CD4-positive, alpha-beta T cell (primary cell): ENCODE data around the gene RTN4RL2. TPM values are rescaled to one million over a fixed set of nuclear protein-coding genes. Genes with fewer than 3 reads are reported as not detected.
A peak's percentile ranks its signal among the peaks of the same experiment; 100 is the strongest.

Experiments used
- ATAC-seq: fragments of 200-7000 bp; cut with Tn5 transposase; one replicate; pipeline ENCODE4 v1.10.0; 2022; ENCODE audit warnings: mild to moderate bottlenecking; ENCODE audit not compliant: poor library complexity
- CTCF ChIA-PET: fragments of 350-600 bp; sonication (Branson Sonifier 250); formaldehyde crosslinking; loops from one replicate; lab custom pipeline; 2021; ENCODE audit warnings: antibody characterized with exemption, inconsistent platforms; lab: Charles Lee
- POLR2A ChIA-PET: fragments of 350-600 bp; sonication (Branson Sonifier 250); formaldehyde crosslinking; loops from one replicate; lab custom pipeline; 2021; ENCODE audit warnings: antibody characterized with exemption, inconsistent platforms; lab: Charles Lee
- DNase-seq, 14 experiments: peaks; one replicate each; pipeline ENCODE4 v3.0.0-alpha.2; 2013 to 2020; ENCODE audit warnings: mixed read lengths in 2 of 14
- H3K27ac ChIP-seq, 2 donors: one replicate each; pipeline versions ENCODE4 v1.5.1 to v1.7.0; 2013; ENCODE audit warnings: low read length in 2 of 2, low read depth in 1 of 2, mild to moderate bottlenecking in 1 of 2
- H3K27me3 ChIP-seq, 2 experiments: 1 replicate in 1 of 2; 2 replicates in 1 of 2; pipeline versions ENCODE4 v1.6.1 to v1.7.0; 2013; ENCODE audit warnings: low read length in 2 of 2, control low read depth in 1 of 2, mild to moderate bottlenecking in 1 of 2, moderate library complexity in 1 of 2; ENCODE audit not compliant: insufficient read depth in 2 of 2, control insufficient read depth in 1 of 2
- H3K36me3 ChIP-seq: one replicate; pipeline ENCODE4 v1.6.1; 2013; ENCODE audit warnings: low read length, control low read depth; ENCODE audit not compliant: insufficient read depth
- H3K4me1 ChIP-seq: one replicate; pipeline ENCODE4 v1.6.1; 2013; ENCODE audit warnings: low read length, control low read depth; ENCODE audit not compliant: insufficient read depth
- H3K4me3 ChIP-seq: one replicate; pipeline ENCODE4 v1.5.1; 2013; ENCODE audit warnings: mild to moderate bottlenecking, low read length, moderate library complexity
- H3K9me3 ChIP-seq, 2 experiments: 1 replicate in 1 of 2; 2 replicates in 1 of 2; pipeline versions ENCODE4 v1.6.1 to v1.7.0; 2013; ENCODE audit warnings: low read length in 2 of 2, mild to moderate bottlenecking in 2 of 2, control low read depth in 1 of 2, moderate library complexity in 1 of 2; ENCODE audit not compliant: control insufficient read depth in 1 of 2, insufficient read depth in 1 of 2
- H3K27ac Mint-ChIP-seq: one replicate; pipeline ENCODE4 v1.8.0; 2020; ENCODE audit warnings: mixed read lengths
- H3K27me3 Mint-ChIP-seq: one replicate; pipeline ENCODE4 v1.8.0; 2021; ENCODE audit warnings: mixed read lengths
- H3K36me3 Mint-ChIP-seq: one replicate; pipeline ENCODE4 v1.8.0; 2021; ENCODE audit warnings: low read depth, mixed read lengths
- H3K4me1 Mint-ChIP-seq: one replicate; pipeline ENCODE4 v1.8.0; 2021; ENCODE audit warnings: low read depth, mixed read lengths
- H3K4me3 Mint-ChIP-seq: one replicate; pipeline ENCODE4 v1.8.0; 2020; ENCODE audit warnings: mild to moderate bottlenecking, mixed read lengths
- H3K9me3 Mint-ChIP-seq: one replicate; pipeline ENCODE4 v1.8.0; 2020; ENCODE audit warnings: mixed read lengths
- CTCF ChIP-seq: fragments of 200-600 bp; IDR thresholded peaks from one replicate; pipeline ENCODE4 v1.8.0; 2022; ENCODE audit warnings: antibody characterized with exemption, mild to moderate bottlenecking
- intact Hi-C, 2 experiments: fragments of 100-400 bp; cut with DNase I in 1 of 2; cut with micrococcal nuclease in 1 of 2; formaldehyde crosslinking; loops; one replicate each; pipeline versions ENCODE4 v1.15.1 to v1.9.0; 2023 to 2025; cut with DNase I, micrococcal nuclease
- total RNA-seq, 174 experiments: library from RNA in 2 of 174; stranded (reverse) in 2 of 174; gene quantifications; one replicate each; pipeline ENCODE4 v1.2.3 and lab custom pipeline; 2021 to 2026

The RTN4RL2 gene
- total RNA-seq, 2 experiments from 2014 or later, result 0.17 to 0.19 TPM

GRCh38 chr11:57453543-57454177, 6.7 kb upstream of the RTN4RL2 start:
- Histone ChIP-seq H3K4me3 (no peak overlapping the region), H3K9me3 (no peaks in the 10 kb centered on the region), H3K27ac (no peak overlapping the region), H3K36me3 (no peaks in the 10 kb centered on the region), H3K4me1 (peaks cover 18% of the 10 kb centered on the region), H3K27me3 (peaks cover 12 to 21% of the 10 kb centered on the region in 2 experiments)
- ChIA-PET POLR2A (no interaction called here), CTCF (no interaction called here)
- Mint-ChIP-seq H3K36me3 (no peaks in the 10 kb centered on the region), H3K9me3 (no peaks in the 10 kb centered on the region), H3K4me1 (peaks cover 16% of the 10 kb centered on the region), H3K27me3 (peaks cover 34% of the 10 kb centered on the region), H3K4me3 (no peak overlapping the region), H3K27ac (no peak overlapping the region)
- no peak for DNase-seq
- intact Hi-C loops, result loop anchor here (10.0 kb wide), 3 partner anchors 109 to 1071 kb away; no protein-coding TSS in a partner anchor
- TF ChIP-seq CTCF, result no peak
- no peak for ATAC-seq

GRCh38 chr11:57456960-57457642, 3.2 kb upstream of the RTN4RL2 start:
- Histone ChIP-seq H3K4me3 (no peak overlapping the region), H3K27ac (no peak overlapping the region), H3K36me3 (no peaks in the 10 kb centered on the region), H3K27me3 (peaks cover 33 to 36% of the 10 kb centered on the region in 2 experiments), H3K9me3 (no peaks in the 10 kb centered on the region), H3K4me1 (peaks cover 42% of the 10 kb centered on the region)
- H3K27me3 Mint-ChIP-seq, result peaks cover 51% of the 10 kb centered on the region
- H3K4me3 Mint-ChIP-seq, result peak overlapping the region; percentile 83
- H3K9me3 Mint-ChIP-seq, result no peaks in the 10 kb centered on the region
- CTCF ChIA-PET, result interaction anchor here (0.6 to 3.0 kb wide), 20 partner anchors 18 to 342 kb away, joined by 3 to 26 read pairs (median 6); partner anchors contain the start of genes P2RX3, SLC43A1 and UBE2L6
- DNase-seq (peak; percentile 50 to 85 (median 66)), ATAC-seq (peak; percentile 62)
- intact Hi-C loops, result loop anchor here (1.0 to 10.0 kb wide), 6 partner anchors 26 to 1068 kb away; partner anchors contain the start of gene SLC43A3 (in 1 of the 2)
- H3K36me3 Mint-ChIP-seq, result no peaks in the 10 kb centered on the region
- POLR2A ChIA-PET, result interaction anchor here (0.5 to 3.0 kb wide), 8 partner anchors 15 to 184 kb away, joined by 3 to 16 read pairs (median 7); partner anchors contain the start of genes SLC43A3 and TIMM10
- H3K4me1 Mint-ChIP-seq, result peaks cover 32% of the 10 kb centered on the region
- peak; percentile 98 for TF ChIP-seq CTCF
- no peak overlapping the region for H3K27ac Mint-ChIP-seq

- no peak overlapping the region for H3K27ac Mint-ChIP-seq
- CTCF ChIA-PET, result interaction anchor here (0.6 to 3.0 kb wide), 24 partner anchors 15 to 342 kb away, joined by 3 to 26 read pairs (median 4); partner anchors contain the start of genes P2RX3, SLC43A1 and UBE2L6
- Histone ChIP-seq H3K4me3 (no peak overlapping the region), H3K4me1 (peaks cover 42% of the 10 kb centered on the region), H3K27ac (no peak overlapping the region), H3K36me3 (no peaks in the 10 kb centered on the region), H3K9me3 (no peaks in the 10 kb centered on the region), H3K27me3 (peaks cover 33 to 37% of the 10 kb centered on the region in 2 experiments)
- no peaks in the 10 kb centered on the region for H3K36me3 Mint-ChIP-seq
- no peak for DNase-seq
- intact Hi-C loops, result loop anchor here (1.0 to 10.0 kb wide), 9 partner anchors 23 to 1067 kb away; partner anchors contain the start of gene SLC43A3 (in 1 of the 2)
- H3K9me3 Mint-ChIP-seq, result no peaks in the 10 kb centered on the region
- peaks cover 55% of the 10 kb centered on the region for H3K27me3 Mint-ChIP-seq
- H3K4me3 Mint-ChIP-seq, result peak overlapping the region; percentile 83
- POLR2A ChIA-PET, result interaction anchor here (0.5 to 3.0 kb wide), 10 partner anchors 15 to 184 kb away, joined by 3 to 16 read pairs (median 4); partner anchors contain the start of genes SLC43A3 and TIMM10
- ATAC-seq, result peak; percentile 27
- peaks cover 35% of the 10 kb centered on the region for H3K4me1 Mint-ChIP-seq
- TF ChIP-seq CTCF, result peak; percentile 63
These were observed 2.7 kb upstream of the RTN4RL2 start for GRCh38 chr11:57457643-57458023.
